ENCODE results near the gene KIFC3. TPM values are rescaled to one million over a fixed set of nuclear protein-coding genes. Genes with fewer than 3 reads are reported as not detected.

The KIFC3 gene
- total RNA-seq, 2 donors from 2014 or later: 40.6 to 59.5 TPM

GRCh38 chr16:57758331-57759117 is 43.8 kb downstream of the KIFC3 start:
- Histone ChIP-seq H3K4me1 (peaks cover 0 to 17% of the 10 kb centered on the region in 2 donors), H3K36me3 (peaks cover 45% of the 10 kb centered on the region), H3K9me3 (no peaks in the 10 kb centered on the region), H3K27me3 (no peaks in the 10 kb centered on the region), H3K4me3 (no peak overlapping the region), H3K27ac (peak overlapping the region; percentile 25 to 31)
- DNase-seq (ENCODE audit: low spot score): no peak
- no peak for TF ChIP-seq CTCF (IDR thresholded peaks at IDR 0.05)

GRCh38 chr16:57757883-57758282 is 44.4 kb downstream of the KIFC3 start:
- Histone ChIP-seq H3K36me3 (peaks cover 45% of the 10 kb centered on the region), H3K9me3 (no peaks in the 10 kb centered on the region), H3K27me3 (no peaks in the 10 kb centered on the region), H3K27ac (peak overlapping the region; percentile 25 to 31), H3K4me1 (peaks cover 0 to 17% of the 10 kb centered on the region in 2 donors), H3K4me3 (no peak overlapping the region)
- TF ChIP-seq CTCF (IDR thresholded peaks at IDR 0.05): no peak
- DNase-seq (ENCODE audit: low spot score): no peak

GRCh38 chr16:57757326-57757786 is 44.9 kb downstream of the KIFC3 start:
- no peaks in the 10 kb centered on the region for H3K27me3 ChIP-seq
- H3K36me3 ChIP-seq: peaks cover 39% of the 10 kb centered on the region
- H3K27ac ChIP-seq: peak overlapping the region in 1 of 2 donors; percentile 25
- peak; percentile 98 to 99 for TF ChIP-seq CTCF (IDR thresholded peaks at IDR 0.05)
- peaks cover 0 to 17% of the 10 kb centered on the region in 2 donors for H3K4me1 ChIP-seq
- no peaks in the 10 kb centered on the region for H3K9me3 ChIP-seq
- no peak overlapping the region for H3K4me3 ChIP-seq
- DNase-seq (ENCODE audit: low spot score): peak; percentile 91

- no peaks in the 10 kb centered on the region for H3K27me3 ChIP-seq
- peaks cover 38% of the 10 kb centered on the region for H3K36me3 ChIP-seq
- no peak for DNase-seq (ENCODE audit: low spot score)
- TF ChIP-seq CTCF (IDR thresholded peaks at IDR 0.05): no peak
- H3K9me3 ChIP-seq: no peaks in the 10 kb centered on the region
- no peak overlapping the region for H3K27ac ChIP-seq
- peaks cover 0 to 17% of the 10 kb centered on the region in 2 donors for H3K4me1 ChIP-seq
- H3K4me3 ChIP-seq: no peak overlapping the region
Observed at GRCh38 chr16:57756424-57757325, 45.6 kb downstream of the KIFC3 start.

GRCh38 chr16:57755726-57756423 is 46.4 kb downstream of the KIFC3 start:
- H3K36me3 ChIP-seq: peaks cover 38% of the 10 kb centered on the region
- TF ChIP-seq CTCF (IDR thresholded peaks at IDR 0.05): no peak
- H3K4me3 ChIP-seq: no peak overlapping the region
- H3K27me3 ChIP-seq: no peaks in the 10 kb centered on the region
- no peak overlapping the region for H3K27ac ChIP-seq
- no peak for DNase-seq (ENCODE audit: low spot score)
- H3K4me1 ChIP-seq: peaks cover 0 to 17% of the 10 kb centered on the region in 2 donors
- no peaks in the 10 kb centered on the region for H3K9me3 ChIP-seq
